ENCODE results near the gene RASAL2.
"Not testable (repeated sequence)": the region's sequence is repeated elsewhere in the genome, so short reads cannot be mapped to it uniquely, and the experiment has no call there.

Gene RASAL2

DNA sequence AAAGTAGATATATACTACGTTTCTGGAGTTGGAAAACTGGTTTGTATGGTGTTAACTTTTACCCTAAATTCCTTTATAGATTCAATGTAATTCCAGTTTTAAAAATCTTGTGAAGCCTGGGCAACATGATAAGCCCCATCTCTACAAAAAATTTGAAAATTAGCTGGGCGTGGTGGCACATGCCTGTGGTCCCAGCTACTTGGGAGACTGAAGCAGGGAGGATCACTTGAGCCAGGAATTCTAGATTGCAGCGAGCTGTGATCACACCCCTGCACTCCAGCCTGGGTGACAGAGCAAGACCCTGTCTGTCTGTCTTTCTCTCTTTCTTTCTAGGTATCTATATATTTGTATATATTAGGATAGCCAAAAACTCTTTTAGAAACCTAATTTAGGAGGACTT lies 260.9 kb downstream of the RASAL2 start:
- DNase-seq, result no peak

DNA sequence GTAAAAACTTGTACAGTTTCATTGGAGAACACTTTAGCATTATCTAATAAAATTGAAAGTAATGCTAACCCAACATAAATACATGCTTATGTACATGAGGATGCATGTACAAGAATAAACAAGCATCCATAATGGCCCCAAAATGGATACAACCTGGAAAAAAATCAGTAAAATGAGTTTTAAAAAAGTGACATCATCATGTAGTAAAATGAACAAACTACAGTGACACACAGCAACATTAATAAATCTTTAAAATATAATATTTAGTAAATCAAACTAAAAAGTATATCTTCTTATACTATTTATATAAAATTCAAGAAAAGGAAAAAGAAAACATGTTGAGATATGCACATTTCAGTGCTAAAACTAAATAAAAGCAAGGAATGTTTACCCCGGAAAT lies 262.4 kb downstream of the RASAL2 start:
- no peak for DNase-seq

DNA sequence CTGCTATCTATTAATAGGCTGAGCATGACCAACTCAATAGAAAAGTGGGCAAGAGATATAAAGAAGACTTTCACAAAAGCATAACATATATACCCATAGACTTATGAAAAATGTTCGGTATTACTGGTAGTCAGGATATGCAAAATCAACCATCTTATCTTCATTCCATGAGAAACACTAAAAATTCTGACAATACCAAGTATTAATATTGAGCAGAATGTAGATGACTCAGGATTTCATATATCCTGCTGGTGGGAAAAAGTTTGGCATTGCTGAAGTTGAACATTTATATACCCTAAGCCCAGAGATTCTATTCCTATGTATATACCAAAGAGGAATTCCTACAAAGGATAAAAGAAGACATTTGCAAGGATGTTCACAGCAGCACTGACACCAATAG lies 264.6 kb downstream of the RASAL2 start:
- no peak for DNase-seq

DNA sequence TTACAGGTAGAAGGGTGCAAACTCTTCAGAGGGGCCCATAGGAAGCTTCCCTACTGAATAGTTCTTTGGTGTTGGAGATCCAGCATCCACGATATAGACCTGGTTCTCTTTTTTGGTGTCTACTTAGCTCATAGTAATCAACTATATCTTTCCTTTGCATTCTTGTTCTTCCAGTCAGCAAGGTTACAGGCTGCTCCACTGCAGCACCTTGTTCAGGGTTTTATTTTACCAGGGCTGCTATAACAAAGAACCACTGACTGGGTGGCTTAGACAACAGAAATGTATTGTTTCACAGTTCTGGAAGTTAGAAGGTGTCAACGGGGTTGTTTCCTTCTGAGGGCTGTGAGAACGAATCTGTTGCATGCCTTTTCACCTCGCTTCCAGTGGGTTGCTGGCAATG lies 266.5 kb downstream of the RASAL2 start:
- no peak for DNase-seq

DNA sequence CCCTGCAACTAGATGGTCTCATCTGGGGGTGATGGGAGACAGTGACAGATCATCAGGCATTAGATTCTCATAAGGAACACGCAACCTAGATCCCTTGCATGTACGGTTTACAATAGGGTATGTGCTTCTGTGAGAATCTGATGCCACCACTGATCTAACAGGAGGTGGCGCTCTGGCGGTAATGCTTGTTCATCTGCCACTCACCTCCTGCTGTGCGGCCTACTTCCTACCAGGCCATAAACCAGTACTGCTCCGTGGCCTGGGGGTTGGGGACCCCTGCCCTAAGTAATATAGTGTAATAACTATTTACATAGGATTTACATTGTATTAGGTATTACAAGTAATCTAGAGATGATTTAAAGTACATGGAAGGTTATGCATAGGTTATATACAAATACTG lies 267.9 kb downstream of the RASAL2 start:
- no peak for DNase-seq

DNA sequence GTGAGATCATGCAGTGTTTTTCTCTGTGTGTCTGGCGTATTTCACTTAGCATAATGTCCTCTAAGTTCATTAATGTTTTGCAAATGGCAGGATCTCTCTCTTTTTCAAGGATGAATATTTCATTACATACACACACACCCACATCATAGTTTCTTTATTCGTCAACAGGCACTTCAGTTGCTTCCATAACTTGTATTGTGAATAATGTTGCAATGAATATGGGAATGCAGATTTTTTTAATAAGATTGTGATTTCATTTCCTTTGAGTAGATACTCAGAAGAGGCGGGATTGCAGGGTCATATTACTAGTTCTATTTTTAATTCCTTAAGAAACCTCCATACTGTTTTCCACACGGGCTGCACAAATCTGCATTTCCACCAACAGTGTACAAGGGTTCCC lies 268.8 kb downstream of the RASAL2 start:
- no peak for DNase-seq

DNA sequence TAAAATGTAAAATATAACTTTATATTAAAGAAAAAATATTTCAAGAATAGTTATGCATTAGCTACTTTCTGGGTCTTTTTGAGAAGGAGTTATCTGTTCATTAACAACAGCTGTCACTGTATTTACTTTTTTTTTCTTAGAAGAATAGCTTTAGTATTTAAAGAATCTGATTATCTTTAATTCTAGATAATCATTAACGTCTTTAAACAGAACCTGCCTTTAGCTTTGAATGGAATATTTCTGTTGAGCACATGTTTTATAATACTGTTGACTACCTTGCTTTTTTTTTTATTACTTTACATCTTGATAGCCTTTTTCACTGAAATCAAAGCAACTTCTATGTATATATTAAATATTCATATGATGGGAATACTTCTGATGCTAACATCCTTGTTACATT lies 270.9 kb downstream of the RASAL2 start:
- DNase-seq, result no peak

DNA sequence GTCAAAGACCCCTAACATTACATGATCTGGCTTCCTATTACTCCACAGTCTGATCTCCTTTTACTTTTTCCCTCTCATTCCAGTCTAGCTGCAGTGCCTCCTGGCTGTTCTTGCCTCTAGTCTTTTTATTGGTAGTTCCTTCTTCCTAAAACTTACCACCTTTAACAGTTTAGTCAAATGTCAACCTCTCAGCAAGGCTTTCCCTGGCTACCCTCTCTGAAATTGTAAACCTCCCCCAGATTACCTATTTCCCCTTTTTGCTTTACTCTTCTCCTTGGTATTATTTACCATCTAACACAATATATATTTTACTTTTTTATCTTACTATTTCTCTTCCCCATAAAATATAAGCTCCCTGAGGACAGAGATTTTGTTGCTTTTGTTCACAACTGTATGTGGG lies 273.2 kb downstream of the RASAL2 start:
- no peak for DNase-seq

DNA sequence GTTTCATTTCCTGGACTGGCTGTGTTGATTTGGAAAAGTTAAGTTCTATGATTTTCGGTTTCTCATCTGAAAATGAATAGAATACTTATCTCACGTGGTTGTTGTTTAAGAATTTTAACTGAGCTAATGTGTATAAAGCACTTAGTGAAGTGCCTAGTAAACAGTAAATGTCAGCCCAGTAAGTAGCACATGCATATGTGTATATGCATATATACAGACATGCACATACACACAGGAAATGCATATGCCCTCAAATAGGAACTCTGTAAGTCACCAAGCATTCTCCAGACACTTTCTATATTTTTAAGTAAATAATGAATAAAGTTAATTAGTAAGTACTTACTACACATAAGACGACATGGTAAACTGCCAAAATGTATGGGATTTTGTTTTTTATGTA lies 274.3 kb downstream of the RASAL2 start:
- no peak for DNase-seq

DNA sequence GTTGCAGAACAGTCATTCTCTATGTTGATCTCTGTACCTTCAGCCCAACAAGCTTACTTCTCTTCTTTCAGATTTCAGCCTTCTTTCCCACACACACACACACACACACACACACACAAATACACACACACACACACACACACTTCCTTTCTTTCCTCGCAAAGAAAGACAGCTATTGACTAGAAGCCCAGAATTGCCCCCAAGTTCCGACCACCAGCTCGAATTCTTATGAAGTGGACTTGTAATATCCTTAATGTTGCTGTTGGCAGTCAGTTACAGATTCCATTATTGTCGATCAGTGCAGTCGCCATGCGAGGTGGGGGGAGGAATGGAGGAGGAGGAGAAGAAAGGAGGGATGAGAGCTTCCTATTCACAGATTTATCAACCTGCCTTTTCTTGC lies 277.3 kb downstream of the RASAL2 start:
- no peak for DNase-seq

DNA sequence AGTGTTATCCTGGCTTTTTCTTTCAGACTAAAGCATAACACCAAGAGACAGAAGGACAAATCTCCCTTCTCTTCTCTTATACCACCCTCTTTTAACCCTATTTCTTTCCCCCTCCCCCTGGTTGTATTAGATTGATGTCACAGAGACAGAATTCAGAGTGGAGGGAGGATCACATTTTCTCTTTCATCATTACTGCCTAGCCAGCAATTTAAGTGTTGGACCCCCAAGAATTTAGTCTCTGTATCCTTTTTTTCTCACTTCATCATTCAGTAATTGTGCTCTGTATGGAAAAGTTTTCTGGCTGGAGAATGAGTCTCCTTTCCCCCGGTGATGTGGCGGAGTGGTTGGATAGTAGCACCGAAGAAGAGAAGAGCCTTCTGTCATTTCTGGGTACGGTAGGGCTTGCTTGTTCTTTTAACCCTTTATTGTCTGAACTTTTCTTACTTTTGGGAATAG lies 278.1 kb downstream of the RASAL2 start:
- no peak for DNase-seq

DNA sequence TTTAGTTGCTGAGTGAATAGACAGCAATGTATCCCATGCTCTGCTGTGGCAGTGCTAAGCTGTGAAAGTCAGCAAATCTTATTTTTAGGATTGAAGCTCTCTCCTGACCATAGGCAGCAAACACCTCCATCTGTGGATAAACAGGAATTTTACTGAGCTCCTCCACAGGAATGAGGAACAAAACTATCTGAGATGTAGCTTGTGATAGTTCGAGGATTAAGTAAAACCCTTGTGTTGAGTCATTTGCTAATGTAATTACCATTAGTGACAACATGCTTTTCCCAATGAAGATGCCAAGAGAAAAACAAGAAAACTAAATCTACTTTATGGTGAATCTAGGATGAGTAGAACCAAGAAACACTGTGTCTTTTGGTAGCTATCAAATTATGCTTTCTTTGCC lies 280.1 kb downstream of the RASAL2 start:
- no peak for DNase-seq

DNA sequence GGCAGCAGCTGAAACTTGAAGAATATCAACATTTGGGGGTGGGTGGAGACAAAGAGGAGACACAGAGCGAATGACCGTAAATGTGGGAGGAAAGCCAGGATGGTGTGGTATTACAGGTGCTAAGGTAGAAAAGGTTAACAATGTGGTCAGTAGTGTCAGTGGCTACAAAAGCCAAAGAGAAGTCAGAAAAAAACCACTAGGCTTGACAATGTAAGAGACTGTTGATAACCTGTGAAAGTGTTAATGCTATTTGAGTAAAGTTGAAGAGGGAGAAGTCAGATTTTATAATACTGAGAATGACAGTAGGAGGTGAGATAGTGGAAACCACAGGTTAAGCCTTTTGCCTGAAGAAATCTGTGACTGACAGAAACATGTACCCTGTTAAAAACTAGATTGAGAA lies 282.1 kb downstream of the RASAL2 start:
- no peak for DNase-seq

DNA sequence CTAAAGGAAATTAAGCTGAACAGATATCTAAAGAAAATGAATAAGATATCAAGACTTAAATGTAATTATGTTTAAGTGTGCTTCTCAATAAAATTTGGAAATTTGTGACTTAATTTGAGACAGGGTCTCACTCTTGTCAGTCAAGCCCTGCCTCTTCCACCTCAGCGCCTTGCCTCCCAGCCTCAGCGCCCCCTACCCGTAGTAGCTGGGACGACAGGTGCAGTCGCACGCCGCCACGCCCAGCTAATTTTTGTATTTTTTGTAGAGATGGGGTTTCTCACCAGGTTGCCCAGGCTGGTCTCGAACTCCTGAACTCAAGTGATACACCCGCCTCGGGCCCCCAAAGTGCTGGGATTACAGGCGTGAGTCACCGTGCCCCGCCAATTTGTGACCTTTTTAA lies 285.9 kb downstream of the RASAL2 start:
- DNase-seq, result no peak

DNA sequence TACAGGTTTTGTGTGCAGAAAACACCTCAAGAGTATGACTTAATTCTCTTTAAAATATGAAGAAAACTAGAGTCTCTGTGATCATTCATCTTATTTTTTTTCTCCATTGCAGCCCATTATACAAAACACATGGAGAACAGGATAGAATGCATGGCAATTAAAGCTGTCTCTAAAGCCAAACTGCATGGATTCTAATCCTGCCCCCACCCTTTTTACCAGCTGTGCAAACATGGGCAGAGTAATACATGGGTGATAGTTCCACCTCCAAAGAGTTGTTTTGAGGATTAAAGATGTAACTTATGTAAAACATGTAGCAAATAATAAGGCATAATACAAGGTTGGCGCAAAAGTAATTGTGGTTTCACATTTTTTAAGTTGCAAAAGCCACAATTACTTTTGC lies 288.5 kb downstream of the RASAL2 start:
- DNase-seq, result peak in 1 of 2 experiments; percentile 10

DNA sequence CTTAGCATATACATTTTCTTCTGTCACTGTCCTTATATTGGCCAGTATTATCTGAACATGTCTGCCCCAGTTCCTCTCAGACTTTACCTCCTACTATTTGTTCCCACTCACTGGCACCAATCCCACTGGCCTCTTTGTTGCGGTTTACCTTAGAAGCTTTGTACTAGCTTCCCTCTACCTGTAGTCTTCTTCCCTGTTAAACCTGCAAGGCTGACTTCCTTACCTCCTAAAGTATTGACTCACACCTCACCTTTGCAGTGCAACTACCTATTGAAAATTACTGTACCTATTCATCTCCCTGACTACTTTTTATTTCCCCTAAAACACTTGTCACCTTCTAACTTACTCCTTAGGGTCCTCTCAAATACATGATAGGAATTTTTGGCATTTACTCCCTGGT lies 291.8 kb downstream of the RASAL2 start:
- no peak for DNase-seq

DNA sequence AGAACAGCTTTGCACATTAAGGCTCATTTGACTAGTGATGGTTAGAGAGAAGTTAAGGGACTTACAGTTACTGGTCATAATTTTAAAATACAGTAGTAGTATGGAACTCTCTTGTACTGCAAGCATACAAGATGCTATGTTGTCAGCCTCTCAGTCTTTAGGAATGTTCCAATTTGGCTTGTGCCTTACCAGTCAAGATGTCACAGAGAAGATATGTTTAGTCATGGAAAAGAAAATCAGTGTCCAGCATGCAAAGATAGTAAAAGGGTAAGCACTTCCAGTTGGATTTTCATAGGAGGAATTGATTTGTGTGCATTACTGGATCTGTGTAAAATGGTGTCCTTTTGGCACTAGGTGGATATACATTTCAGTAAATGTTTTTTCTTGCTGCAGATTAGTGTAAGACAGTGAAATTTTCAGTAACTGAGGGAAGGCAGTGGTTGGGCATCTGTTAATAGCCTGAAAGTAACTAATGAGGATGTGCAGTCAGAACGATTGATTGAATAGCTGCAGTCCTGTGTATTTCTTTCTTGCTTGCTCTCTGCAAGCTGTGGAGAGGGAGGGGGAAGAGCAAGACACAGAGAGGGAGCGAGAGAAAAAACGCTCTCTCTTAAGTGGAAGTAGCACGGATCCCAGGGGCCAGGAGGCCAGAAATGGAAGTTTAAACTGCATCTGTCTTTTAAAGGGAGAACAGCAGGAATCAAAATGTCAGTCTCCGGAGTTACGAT lies 294.7 kb downstream of the RASAL2 start:
- no peak for DNase-seq

DNA sequence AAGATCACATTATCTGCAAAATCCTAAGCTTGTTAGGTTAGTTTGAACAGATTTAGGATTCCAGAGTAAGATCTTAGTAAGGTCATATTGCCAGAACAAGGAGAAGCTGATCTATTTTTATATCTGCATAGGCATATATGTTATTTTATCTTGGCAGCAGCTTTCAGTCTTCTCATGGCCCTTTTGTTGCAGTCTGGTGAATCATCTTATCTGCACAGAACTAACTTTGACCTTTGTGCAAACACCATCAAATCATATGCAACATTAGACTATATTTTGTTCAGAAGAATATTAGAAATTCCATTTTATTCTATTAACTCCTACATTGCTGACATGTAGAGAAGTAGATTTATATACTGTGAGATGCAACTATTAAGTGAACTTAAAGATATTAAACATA lies 295.5 kb downstream of the RASAL2 start:
- no peak for DNase-seq

DNA sequence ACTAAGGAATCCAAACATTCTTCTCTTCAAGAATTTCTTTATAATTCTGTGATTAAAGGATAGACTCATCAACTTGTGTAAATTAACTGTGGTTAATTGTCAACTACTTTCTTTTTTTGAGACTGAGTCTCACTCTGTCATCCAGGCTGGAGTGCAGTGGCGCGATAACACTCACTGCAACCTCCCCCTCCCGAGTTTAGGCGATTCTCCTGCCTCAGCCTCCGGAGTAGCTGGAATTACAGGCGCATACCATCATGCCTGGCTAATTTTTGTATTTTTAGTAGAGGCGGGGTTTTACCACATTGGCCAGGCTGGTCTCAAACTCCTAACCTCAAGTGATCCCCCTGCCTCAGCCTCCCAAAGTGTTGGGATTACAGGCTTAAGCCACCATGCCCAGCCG lies 296.4 kb downstream of the RASAL2 start:
- not testable (repeated sequence) for DNase-seq

DNA sequence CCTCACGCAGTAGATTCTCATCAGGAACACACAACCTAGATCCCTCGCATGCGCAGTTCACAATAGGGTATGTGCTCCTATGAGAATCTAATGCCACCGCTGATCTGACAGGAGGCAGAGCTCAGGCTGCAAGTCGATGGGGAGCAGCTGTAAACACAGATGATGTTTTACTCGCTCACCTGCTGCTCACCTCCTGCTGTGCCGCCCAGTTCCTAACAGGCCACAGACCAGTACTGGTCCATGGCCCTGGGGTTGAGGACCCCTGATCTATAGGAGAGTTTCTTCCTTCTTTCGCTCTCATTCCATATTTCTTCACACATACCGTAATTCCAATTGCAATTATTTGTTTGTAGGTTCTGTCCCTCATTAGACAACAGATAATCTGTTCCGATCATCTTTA lies 299.5 kb downstream of the RASAL2 start:
- DNase-seq, result peak; percentile 32 to 42

DNA sequence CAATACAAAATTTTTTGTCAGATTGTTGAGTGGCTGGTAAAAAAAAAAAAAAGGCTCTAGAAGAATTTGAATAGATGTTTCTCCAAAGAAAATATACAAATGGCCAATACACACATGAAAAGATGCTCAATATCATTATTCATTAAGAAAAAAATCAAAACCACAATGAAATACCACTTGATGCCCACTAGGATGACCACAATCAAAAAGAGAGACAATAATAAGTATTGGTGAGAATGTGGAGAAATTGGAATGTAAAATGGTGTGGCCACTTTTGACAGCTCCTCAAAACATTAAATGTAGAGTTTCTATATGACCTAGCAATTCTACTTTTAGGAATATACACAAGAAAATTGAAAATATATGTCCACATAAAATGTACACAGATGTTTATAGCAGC lies 302.9 kb downstream of the RASAL2 start:
- DNase-seq, result no peak

DNA sequence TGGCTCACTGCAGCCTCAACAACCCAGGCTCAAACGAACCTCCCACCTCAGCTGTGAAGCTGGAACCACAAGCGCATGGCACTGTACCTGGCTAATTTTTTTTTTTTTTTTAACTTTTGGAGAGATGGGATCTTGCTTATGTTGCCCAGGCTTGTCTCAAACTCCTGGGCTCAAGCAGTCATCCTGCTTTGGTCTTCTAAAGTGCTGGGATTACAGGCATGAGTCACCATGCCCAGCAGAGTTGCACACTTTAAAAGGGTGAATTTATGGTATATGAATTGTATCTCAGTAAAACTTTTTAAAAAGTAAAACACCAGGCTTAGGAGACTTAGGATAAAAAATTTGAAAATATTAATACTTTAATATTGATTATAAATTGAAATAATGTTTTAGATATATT lies 303.8 kb downstream of the RASAL2 start:
- DNase-seq, result no peak

DNA sequence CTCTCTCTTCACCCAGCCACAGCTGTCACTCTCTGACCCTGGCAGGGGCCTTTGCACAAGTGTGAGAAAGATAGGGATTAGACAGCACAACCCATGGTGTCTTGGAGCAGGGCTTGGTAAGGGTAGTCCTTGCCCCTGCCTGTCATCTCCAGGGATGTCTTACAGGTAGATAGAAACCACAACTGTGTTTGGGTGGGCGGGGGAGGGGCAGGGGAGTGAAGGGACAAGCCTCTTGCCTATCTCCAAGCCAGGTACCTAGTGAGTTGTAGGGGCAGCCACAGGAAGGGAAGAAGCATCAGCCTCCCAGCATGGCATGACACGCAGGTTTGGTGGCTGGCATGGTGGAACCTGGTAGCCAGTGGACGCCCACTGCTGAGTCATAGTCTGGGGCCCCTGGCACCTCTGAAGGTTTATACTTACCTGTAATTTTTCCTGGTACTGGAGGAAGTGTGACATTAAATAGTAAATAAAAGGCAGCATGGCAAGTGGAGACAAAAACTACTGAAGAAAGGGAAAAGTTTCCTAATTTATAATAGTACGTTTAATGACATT lies 305.3 kb downstream of the RASAL2 start:
- no peak for DNase-seq

DNA sequence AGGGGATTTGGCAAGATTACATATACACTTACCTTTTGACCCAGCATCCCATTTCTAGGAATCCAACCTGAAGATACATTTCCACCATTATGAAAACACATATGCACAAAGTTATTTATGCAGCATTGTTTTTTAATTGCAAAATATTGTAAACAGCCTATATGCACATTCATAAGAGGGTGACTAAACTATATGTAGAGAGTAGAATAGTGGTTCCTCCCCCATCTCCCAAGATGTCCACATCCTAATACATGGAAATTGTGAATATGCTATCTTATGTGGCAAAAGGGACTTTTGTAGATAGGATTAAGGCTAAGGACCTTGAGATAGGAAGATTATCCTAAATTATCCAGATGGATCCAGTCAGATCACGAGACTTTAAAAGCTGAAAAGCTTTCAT lies 311.2 kb downstream of the RASAL2 start:
- no peak for DNase-seq

DNA sequence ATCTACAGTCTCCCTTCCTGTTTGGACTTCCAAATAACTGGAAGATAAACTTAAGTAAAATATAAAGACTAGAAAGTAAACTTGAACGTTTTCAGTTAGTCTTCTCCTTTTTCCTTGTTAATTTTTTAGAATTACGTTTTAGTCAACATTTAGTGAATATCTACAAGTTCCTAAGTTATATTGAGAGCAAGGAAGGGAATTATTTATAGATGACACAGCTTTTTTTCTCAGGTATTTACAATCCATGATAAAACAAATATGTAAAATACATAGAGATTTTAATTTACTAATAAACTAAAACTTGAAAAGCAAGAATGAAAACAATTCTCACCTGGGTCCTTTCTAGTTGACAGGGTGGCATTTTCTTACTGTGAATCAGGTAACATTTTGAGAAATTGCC lies 313.3 kb downstream of the RASAL2 start:
- DNase-seq, result no peak

All from NCI-H1930 (cell line).